Measurements from ENCODE around the gene RUNDC3A. TPM values are rescaled to one million over a fixed set of nuclear protein-coding genes. Genes with fewer than 3 reads are reported as not detected.
A peak's percentile ranks its signal among the peaks of the same experiment; 100 is the strongest.

Gene RUNDC3A
- total RNA-seq, 1 donor from 2014 or later = under 0.01 TPM

GRCh38 chr17:44283344-44284023, 24.9 kb upstream of the RUNDC3A start:
- no peak for DNase-seq

GRCh38 chr17:44284024-44284400, 24.4 kb upstream of the RUNDC3A start:
- DNase-seq = no peak

GRCh38 chr17:44287651-44288050, 20.8 kb upstream of the RUNDC3A start:
- no peak for DNase-seq

- DNase-seq = no peak
Observed at GRCh38 chr17:44293509-44294226, 14.7 kb upstream of the RUNDC3A start.

GRCh38 chr17:44297975-44298374, 10.4 kb upstream of the RUNDC3A start:
- no peak for DNase-seq

- DNase-seq = no peak
Observed at GRCh38 chr17:44304651-44305050, 3.8 kb upstream of the RUNDC3A start.

- no peak for DNase-seq
Observed at GRCh38 chr17:44307387-44308186, 814 bp upstream of the RUNDC3A start.

GRCh38 chr17:44308865-44309264, 464 bp downstream of the RUNDC3A start:
- DNase-seq = no peak

GRCh38 chr17:44309472-44309871, 1.1 kb downstream of the RUNDC3A start:
- DNase-seq = no peak

GRCh38 chr17:44310188-44310587, 1.8 kb downstream of the RUNDC3A start:
- no peak for DNase-seq

GRCh38 chr17:44310609-44311376, 2.4 kb downstream of the RUNDC3A start:
- no peak for DNase-seq

- DNase-seq = no peak
Observed at GRCh38 chr17:44311562-44312181, 3.3 kb downstream of the RUNDC3A start.

- DNase-seq = no peak
Observed at GRCh38 chr17:44312396-44313104, 4.1 kb downstream of the RUNDC3A start.

- no peak for DNase-seq
Observed at GRCh38 chr17:44314031-44314430, 5.6 kb downstream of the RUNDC3A start.

- DNase-seq = no peak
Observed at GRCh38 chr17:44314524-44314868, 6.1 kb downstream of the RUNDC3A start.

- peak; percentile 44 for DNase-seq
Observed at GRCh38 chr17:44314869-44315661, 6.7 kb downstream of the RUNDC3A start.

- no peak for DNase-seq
Observed at GRCh38 chr17:44315760-44316731, 7.6 kb downstream of the RUNDC3A start.

GRCh38 chr17:44317545-44317944, 9.1 kb downstream of the RUNDC3A start:
- DNase-seq = no peak

GRCh38 chr17:44318077-44318892, 9.9 kb downstream of the RUNDC3A start:
- no peak for DNase-seq

Measured in dermis blood vessel endothelial cell (primary cell).